HFFc6 (cell line): ENCODE data around the gene LIX1L. TPM values are rescaled to one million over a fixed set of nuclear protein-coding genes. Genes with fewer than 3 reads are reported as not detected.

Experiments used
- DNase-seq: peaks from one replicate; pipeline ENCODE4 v3.0.0-alpha.2; 2018
- H3K27ac Mint-ChIP-seq: 2 replicates; pipeline ENCODE4 v1.8.0; 2020; ENCODE audit warnings: mild to moderate bottlenecking, mixed read lengths
- H3K27me3 Mint-ChIP-seq: 2 replicates; pipeline ENCODE4 v1.8.0; 2021; ENCODE audit warnings: mild to moderate bottlenecking, moderate library complexity, mixed read lengths; ENCODE audit not compliant: insufficient read depth
- H3K36me3 Mint-ChIP-seq: 2 replicates; pipeline ENCODE4 v1.8.0; 2021; ENCODE audit warnings: low read depth, mixed read lengths
- H3K4me1 Mint-ChIP-seq: 2 replicates; pipeline ENCODE4 v1.8.0; 2020; ENCODE audit warnings: low read depth, mixed read lengths
- H3K4me3 Mint-ChIP-seq: 2 replicates; pipeline ENCODE4 v1.8.0; 2020; ENCODE audit warnings: mild to moderate bottlenecking, moderate library complexity, mixed read lengths
- H3K9me3 Mint-ChIP-seq: 2 replicates; pipeline ENCODE4 v1.8.0; 2020; ENCODE audit warnings: mild to moderate bottlenecking, mixed read lengths
- CTCF ChIP-seq: fragments of 200-600 bp; sonication (generic); IDR thresholded peaks from 2 replicates; pipeline ENCODE4 v1.5.0; 2021; ENCODE audit warnings: antibody characterized with exemption, mild to moderate bottlenecking
- total RNA-seq, 6 experiments: library from RNA; stranded (reverse); fragmentation: NEBNext Ultra II Directional; extraction: Animal tissue kit (Norgen Biotek cat#: 25700); gene quantifications; 2 replicates in 1 of 6; 3 replicates in 5 of 6; pipeline ENCODE4 v1.2.3, GENCODE V29; 2021

Gene LIX1L
- total RNA-seq, 6 experiments from 2014 or later, result 51.0 to 59.6 (median 56.1) TPM

DNA sequence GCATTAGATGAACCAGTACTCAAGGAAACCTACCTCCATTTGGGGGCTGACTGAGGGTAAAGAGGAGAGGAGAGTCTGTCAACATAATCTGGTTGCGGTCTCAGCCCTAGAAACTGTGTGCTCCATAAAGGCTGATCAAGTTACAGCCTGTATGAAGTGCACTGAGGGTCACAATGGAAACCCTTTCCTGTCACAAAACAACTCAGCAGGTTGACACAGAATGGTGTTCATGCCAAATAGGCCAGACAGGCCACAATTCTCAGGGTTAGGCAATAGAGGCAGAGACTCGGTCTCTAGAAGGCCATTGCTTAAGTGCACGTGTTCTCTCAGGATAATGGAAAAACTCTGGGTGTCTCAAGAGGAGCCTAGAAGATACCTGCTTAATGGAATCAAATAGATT is 68.1 kb downstream of the LIX1L start:
- TF ChIP-seq CTCF, result no peak
- H3K9me3 Mint-ChIP-seq, result no peaks in the 10 kb centered on the region
- H3K4me1 Mint-ChIP-seq, result peaks cover 49% of the 10 kb centered on the region
- H3K27ac Mint-ChIP-seq, result no peak overlapping the region
- H3K4me3 Mint-ChIP-seq, result no peak overlapping the region
- no peak for DNase-seq
- H3K27me3 Mint-ChIP-seq, result no peaks in the 10 kb centered on the region
- no peaks in the 10 kb centered on the region for H3K36me3 Mint-ChIP-seq

DNA sequence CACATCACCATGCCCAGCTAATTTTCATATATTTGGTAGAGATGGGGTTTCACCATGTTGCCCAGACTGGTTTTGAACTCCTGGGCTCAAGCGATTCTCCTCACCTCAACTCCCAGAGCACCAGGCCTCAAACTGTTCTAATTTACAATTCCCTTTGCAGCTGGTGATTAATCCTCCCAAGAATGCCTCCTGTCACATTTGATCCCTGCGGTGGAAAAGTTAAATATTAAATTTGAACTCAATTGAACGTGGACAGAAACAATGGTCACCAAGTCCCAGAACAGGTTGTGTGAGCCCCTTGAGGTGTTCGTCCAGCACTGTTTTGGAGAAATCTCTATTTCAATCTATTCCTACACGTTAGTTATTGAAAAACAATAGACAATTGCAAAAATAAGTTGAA is 70.2 kb downstream of the LIX1L start:
- no peak overlapping the region for H3K4me3 Mint-ChIP-seq
- no peak for DNase-seq
- H3K36me3 Mint-ChIP-seq, result no peaks in the 10 kb centered on the region
- no peaks in the 10 kb centered on the region for H3K9me3 Mint-ChIP-seq
- H3K27me3 Mint-ChIP-seq, result no peaks in the 10 kb centered on the region
- no peak for TF ChIP-seq CTCF
- no peak overlapping the region for H3K27ac Mint-ChIP-seq
- H3K4me1 Mint-ChIP-seq, result peaks cover 44% of the 10 kb centered on the region

DNA sequence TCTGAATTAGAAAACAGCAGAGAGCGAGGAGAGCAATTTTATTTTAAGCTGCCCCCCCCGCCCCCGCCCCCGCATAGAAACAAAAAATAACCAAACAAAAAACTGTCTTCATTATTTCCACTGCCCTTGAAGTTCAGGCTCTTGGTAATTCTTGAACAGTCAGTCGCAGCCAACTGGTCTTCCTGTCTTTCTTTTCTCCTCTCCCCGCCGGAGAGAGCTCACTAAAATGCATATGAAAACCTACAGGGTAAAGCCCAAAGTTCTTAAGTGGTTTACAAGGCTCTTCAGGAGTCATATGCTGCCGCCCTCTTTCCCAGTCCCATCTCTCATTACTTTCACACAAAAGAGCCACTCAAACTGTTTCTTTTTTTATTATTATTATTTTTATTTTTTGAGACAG is 71.0 kb downstream of the LIX1L start:
- H3K4me1 Mint-ChIP-seq, result peaks cover 36% of the 10 kb centered on the region
- no peak overlapping the region for H3K27ac Mint-ChIP-seq
- DNase-seq, result no peak
- no peaks in the 10 kb centered on the region for H3K36me3 Mint-ChIP-seq
- H3K27me3 Mint-ChIP-seq, result no peaks in the 10 kb centered on the region
- TF ChIP-seq CTCF, result no peak
- H3K9me3 Mint-ChIP-seq, result no peaks in the 10 kb centered on the region
- H3K4me3 Mint-ChIP-seq, result peak overlapping the region; percentile 88; the same call in 1 of the 2 replicates

GRCh38 chr1:145886390-145886789 is 71.4 kb downstream of the LIX1L start:
- Mint-ChIP-seq H3K4me3 (peak overlapping the region; percentile 88), H3K36me3 (no peaks in the 10 kb centered on the region), H3K9me3 (no peaks in the 10 kb centered on the region), H3K27ac (no peak overlapping the region), H3K27me3 (no peaks in the 10 kb centered on the region; the same call in 1 of the 2 replicates), H3K4me1 (peaks cover 32% of the 10 kb centered on the region)
- TF ChIP-seq CTCF, result no peak
- DNase-seq, result no peak

GRCh38 chr1:145885738-145886287 is 72.0 kb downstream of the LIX1L start, which contains the start of gene ANKRD35:
Gene ANKRD35, minus strand, starts transcription at chr1:145885866. Its CDS starts 108 bp downstream, at chr1:145885758.
- DNase-seq, result peak; percentile 39
- no peak within 1 kb of the TSS; the same call in 1 of the 2 replicates for H3K27ac Mint-ChIP-seq
- H3K4me3 Mint-ChIP-seq, result peak within 1 kb of the TSS; percentile 88
- no peak for TF ChIP-seq CTCF
- H3K27me3 Mint-ChIP-seq, result no peaks in the 10 kb centered on the region; the same call in 1 of the 2 replicates
- H3K9me3 Mint-ChIP-seq, result no peaks in the 10 kb centered on the region
- no peaks in the 10 kb centered on the region for H3K36me3 Mint-ChIP-seq
- peaks cover 27% of the 10 kb centered on the region for H3K4me1 Mint-ChIP-seq
